Spinal cord (tissue), 10 donors: ENCODE data around the gene P2RX3. TPM values are rescaled to one million over a fixed set of nuclear protein-coding genes. Genes with fewer than 3 reads are reported as not detected.
A peak's percentile ranks its signal among the peaks of the same experiment; 100 is the strongest.

Experiments used
- DNase-seq, 6 donors: peaks; one replicate each; pipeline versions ENCODE4 v3.0.0 to v3.0.0-alpha.2; 2013 to 2015; ENCODE audit warnings: low spot score in 6 of 6, low read depth in 4 of 6
- H3K27ac ChIP-seq: one replicate; pipeline ENCODE4 v1.5.1; 2013; ENCODE audit warnings: low read depth, low read length, control low read depth
- H3K27me3 ChIP-seq: one replicate; pipeline ENCODE4 v1.6.1; 2013; ENCODE audit warnings: low read length; ENCODE audit not compliant: control insufficient read depth, insufficient read depth
- H3K36me3 ChIP-seq: one replicate; pipeline ENCODE4 v1.6.1; 2013; ENCODE audit warnings: low read length; ENCODE audit not compliant: control insufficient read depth, insufficient read depth
- H3K4me1 ChIP-seq: one replicate; pipeline ENCODE4 v1.6.1; 2013; ENCODE audit warnings: low read length; ENCODE audit not compliant: control insufficient read depth, insufficient read depth
- H3K4me3 ChIP-seq: one replicate; pipeline ENCODE4 v1.5.1; 2013; ENCODE audit warnings: low read depth, low read length, control low read depth
- H3K9me3 ChIP-seq: one replicate; pipeline ENCODE4 v1.6.1; 2013; ENCODE audit warnings: low read length; ENCODE audit not compliant: control insufficient read depth, insufficient read depth
- WGBS: methylation state at CpG from one replicate; pipeline ENCODE4 v1.1.5; 2013; ENCODE audit warnings: missing lambda C conversion rate; ENCODE audit not compliant: insufficient coverage; 5-methylcytosine and 5-hydroxymethylcytosine counted together
- polyA plus RNA-seq, 2 donors: library from polyadenylated mRNA; unstranded; fragments of 120-200 nt; gene quantifications; one replicate each; pipeline ENCODE4 v1.2.1, GENCODE V29; 2013; ENCODE audit not compliant: insufficient read length in 2 of 2
- total RNA-seq, 2 donors: library from RNA; depleted of rRNA in 1 of 2; stranded (reverse); fragments of 120-200 nt in 1 of 2; fragments of >200 nt in 1 of 2; gene quantifications; one replicate each; pipeline versions ENCODE4 v1.2.3 to v1.2.4, GENCODE V29; 2013 to 2014
- donor health status: healthy.

Gene P2RX3
- total and polyA plus RNA-seq, 4 donors, result 0.50 to 11.4 (median 2.8) TPM

DNA sequence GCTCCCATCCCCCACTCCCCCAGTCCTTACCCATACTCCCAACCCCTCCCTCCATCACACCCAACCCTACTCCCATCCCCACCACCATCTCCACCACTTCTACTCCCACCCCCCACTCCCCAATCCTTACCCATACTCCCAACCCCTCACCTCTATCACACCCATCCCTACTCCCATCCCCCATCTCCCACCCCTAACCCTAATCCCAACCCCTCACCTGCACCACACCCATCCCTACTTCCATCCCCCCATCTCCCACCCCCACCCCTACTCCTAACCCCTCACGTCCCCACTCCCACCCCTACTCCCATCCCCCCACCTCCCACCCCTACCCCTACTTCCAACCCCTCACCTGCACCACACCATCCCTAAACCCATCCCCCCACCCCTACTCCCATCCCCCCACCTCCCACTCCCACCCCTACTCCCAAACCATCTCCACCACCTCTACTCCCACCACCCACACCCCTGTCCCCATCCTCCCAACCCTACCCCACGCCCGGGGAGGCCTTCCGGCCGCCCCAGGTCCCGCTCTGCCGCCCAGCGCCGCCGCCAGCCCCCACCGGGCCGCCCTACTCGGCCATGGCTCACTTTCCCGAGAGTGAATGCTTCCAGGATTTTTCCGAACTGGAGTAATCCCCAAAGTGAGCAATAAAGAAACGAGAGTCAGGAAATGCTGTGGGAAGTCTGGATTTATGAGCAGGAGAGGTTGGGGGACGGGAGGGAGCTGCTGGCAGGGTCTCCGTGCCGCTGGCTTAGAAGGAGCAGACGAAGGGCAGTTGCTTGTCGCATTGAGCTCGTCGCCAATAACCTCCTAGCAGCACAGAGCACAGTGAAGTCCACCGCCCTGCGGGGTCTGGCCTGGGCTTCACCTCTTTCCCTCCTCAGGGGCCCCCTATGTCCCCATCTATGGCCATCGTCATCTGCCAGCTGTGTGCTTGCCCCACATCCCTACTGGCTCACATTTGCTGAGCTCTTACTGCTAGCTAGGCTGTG, 38.2 kb downstream of the P2RX3 start:
- Histone ChIP-seq H3K36me3 (no peaks in the 10 kb centered on the region), H3K27ac (no peak overlapping the region), H3K4me1 (peaks cover 4% of the 10 kb centered on the region), H3K27me3 (peaks cover 3% of the 10 kb centered on the region), H3K4me3 (no peak overlapping the region), H3K9me3 (no peaks in the 10 kb centered on the region)
- 53% methylated on average over 20 of the region's 26 CpGs for WGBS
- peak in 1 of 6 donors; percentile 29 for DNase-seq

DNA sequence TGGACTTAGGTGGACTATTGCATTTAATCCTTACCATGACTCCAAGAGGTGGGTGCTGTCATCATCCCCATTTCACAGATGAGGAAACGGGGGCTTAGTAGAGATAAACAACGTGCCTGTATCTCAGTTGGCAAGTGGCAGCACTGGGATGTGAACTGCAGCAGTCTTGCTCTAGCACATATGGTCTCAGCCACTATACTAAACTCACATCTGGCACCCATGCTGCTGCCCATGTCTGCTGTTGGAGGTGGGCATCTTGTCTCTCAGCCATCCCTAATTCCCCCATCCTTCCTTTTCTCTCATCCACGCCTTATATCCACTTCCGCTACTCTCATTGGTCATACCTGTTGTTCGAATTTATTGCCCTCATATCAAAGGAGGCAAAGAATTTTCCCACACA, 39.0 kb downstream of the P2RX3 start:
- Histone ChIP-seq H3K27me3 (peaks cover 3% of the 10 kb centered on the region), H3K36me3 (no peaks in the 10 kb centered on the region)
- WGBS, result 61% methylated on average over 5 of the region's 5 CpGs

DNA sequence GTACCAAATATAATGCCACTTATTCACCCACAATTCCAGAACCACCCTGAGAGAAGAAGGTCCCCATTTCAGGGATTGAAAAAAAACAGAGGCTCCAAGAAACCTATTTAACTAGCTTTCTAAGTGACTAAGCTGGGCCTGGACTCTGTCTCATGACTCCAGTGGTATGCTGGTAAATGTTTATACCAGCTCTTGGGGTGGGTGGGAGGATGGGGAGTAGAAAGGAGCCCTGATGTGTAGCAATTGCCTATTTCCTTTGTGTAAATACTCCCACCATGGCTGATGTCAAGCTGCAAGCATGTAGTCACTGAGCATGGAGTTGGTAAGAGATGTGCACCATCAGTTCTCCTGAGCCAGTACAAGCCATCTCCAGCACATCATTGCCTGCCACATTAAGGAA, 40.0 kb downstream of the P2RX3 start:
- DNase-seq, result no peak
- Histone ChIP-seq H3K36me3 (no peaks in the 10 kb centered on the region), H3K4me3 (no peak overlapping the region), H3K4me1 (peaks cover 4% of the 10 kb centered on the region), H3K27ac (no peak overlapping the region), H3K9me3 (no peaks in the 10 kb centered on the region), H3K27me3 (peaks cover 3% of the 10 kb centered on the region)

More for the DNA sequence above, 39.0 kb downstream of the P2RX3 start:
- no peak overlapping the region for H3K4me3 ChIP-seq
- no peak overlapping the region for H3K27ac ChIP-seq
- DNase-seq, result peak in 1 of 6 donors; percentile 6
- peaks cover 4% of the 10 kb centered on the region for H3K4me1 ChIP-seq
- H3K9me3 ChIP-seq, result no peaks in the 10 kb centered on the region

DNA sequence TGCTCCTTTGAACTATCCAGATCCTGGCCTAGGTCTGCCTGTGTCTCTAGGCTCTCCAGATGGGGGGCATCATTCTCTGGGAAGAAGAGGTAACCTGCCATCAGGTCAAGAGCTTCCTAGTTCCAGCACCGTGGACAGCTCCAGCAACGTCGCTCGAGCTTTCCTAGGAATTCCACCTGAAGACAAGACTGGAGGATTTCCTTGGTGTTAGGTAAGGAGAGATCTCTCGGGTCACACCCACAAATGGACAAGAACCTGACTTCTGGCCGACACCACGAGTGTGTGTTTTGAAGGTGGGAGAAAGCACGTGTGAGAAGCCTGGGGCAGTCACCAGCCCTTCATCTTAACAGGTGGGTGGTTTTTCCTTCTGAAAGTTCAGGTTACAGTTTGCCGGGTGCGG, 41.6 kb downstream of the P2RX3 start:
- DNase-seq, result no peak
- H3K27me3 ChIP-seq, result peaks cover 3% of the 10 kb centered on the region
- peaks cover 4% of the 10 kb centered on the region for H3K4me1 ChIP-seq
- no peaks in the 10 kb centered on the region for H3K36me3 ChIP-seq
- H3K27ac ChIP-seq, result no peak overlapping the region
- WGBS, result 51% methylated on average over 3 of the region's 10 CpGs
- no peak overlapping the region for H3K4me3 ChIP-seq
- H3K9me3 ChIP-seq, result no peaks in the 10 kb centered on the region

DNA sequence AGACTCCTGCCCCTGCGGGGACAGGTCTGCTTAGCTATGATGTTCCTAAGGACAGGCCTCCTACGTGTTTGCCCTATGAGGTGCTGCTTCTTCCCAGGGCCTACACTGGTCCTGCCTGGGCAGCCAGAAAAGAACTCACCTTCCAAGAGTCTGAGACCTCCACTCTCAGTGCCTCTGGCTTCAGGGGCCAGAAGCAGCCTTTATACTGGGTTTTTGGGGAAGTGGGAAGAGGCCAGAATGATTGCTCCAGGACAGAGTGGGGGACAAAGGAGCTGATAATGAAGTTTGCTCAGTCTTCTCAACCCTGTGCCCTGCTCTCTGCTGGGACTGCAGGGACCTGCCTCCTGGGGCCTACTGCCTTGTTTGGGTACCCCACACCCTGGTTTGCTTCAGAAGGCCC, 42.8 kb downstream of the P2RX3 start, which contains the start of gene PRG3:
TSS of gene PRG3 (minus strand) at position 176 of the 400 bp plus-strand sequence. CDS start 442 bp downstream, outside the sequence.
- 77% methylated on average over 2 of the region's 2 CpGs for WGBS
- no peaks in the 10 kb centered on the region for H3K9me3 ChIP-seq
- DNase-seq, result no peak
- H3K36me3 ChIP-seq, result no peaks in the 10 kb centered on the region
- no peak within 1 kb of the TSS for H3K4me3 ChIP-seq
- H3K27me3 ChIP-seq, result peaks cover 3% of the 10 kb centered on the region
- peaks cover 4% of the 10 kb centered on the region for H3K4me1 ChIP-seq
- no peak within 1 kb of the TSS for H3K27ac ChIP-seq

DNA sequence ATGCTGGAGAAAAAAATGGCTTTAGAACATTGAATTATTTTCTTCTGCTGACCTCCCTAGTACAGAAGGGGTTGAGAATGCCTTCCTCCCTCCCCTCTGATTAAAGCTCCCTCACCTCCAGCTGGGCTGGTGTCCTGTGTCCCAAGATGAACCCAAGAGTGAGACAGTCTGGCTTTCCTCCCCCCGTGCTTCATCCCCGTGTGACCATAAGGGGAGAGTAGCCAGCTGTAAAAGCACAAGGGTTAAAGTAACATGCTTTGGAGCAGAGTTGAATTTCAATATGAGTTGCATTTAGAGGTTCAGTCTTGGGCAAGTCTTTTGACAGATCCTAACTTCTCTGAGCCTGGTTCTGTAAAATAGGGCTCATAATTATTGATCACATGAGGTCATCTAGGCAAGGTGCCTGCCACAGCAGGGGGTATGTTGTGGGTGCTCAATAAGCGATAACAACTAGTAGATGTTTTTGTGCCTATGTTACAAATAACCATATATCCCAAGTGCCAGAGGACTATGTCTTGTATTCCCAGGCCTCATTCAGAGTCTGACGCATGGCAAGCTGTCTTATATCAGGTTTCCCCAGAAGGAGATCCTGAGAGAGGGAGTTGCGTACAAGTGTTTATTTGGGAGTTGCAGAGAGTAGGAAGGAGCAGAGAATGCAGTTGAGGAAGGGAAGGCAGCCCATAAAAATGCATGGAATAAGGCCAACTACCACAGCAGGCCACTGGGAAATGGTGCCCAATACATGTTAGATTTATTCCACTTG, 48.2 kb downstream of the P2RX3 start:
- Histone ChIP-seq H3K27ac (no peak overlapping the region), H3K9me3 (no peaks in the 10 kb centered on the region), H3K4me3 (no peak overlapping the region), H3K36me3 (no peaks in the 10 kb centered on the region), H3K27me3 (no peaks in the 10 kb centered on the region), H3K4me1 (peaks cover 6% of the 10 kb centered on the region)
- WGBS, result 67% methylated on average over 3 of the region's 5 CpGs
- DNase-seq, result peak in 1 of 6 donors; percentile 3

DNA sequence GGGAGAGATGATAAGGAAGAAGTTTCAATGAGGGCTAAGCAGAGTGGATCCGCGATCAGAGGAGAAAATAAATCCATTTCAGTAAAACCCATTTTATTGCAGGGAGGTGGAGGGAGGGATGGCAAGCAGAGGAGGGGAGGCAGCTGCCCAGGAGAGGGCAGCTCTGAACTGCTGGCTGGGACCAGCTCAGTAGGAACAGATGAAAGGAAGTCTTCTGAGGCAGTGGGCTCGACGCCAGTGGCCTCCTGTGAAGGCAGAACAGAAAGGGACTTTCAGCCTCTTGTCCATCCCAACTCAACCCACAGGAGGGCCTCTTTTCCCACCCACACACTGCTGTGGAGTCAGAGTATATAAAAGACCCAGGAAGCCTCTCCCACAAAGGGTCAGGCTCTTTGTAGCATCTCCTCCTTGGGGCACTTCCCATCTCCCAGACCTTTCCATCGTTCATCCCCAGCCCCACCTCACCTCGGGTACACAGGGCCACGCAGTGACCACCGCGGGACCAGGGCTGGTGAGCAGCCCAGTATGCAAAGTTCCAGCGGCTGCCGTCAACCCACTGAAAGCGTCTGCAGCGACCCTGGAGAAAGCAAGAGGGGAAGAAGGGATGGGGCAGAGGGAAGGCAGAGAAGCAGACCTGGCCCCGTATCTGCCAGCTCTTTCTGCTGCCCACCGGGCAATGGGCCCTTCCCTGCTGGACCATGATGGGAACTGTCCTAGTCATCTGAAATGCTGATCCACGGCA, 49.3 kb downstream of the P2RX3 start:
- H3K4me1 ChIP-seq, result peaks cover 6% of the 10 kb centered on the region
- no peaks in the 10 kb centered on the region for H3K9me3 ChIP-seq
- H3K27me3 ChIP-seq, result no peaks in the 10 kb centered on the region
- H3K36me3 ChIP-seq, result no peaks in the 10 kb centered on the region
- 61% methylated on average over 12 of the region's 16 CpGs for WGBS
- H3K27ac ChIP-seq, result no peak overlapping the region
- DNase-seq, result peak in 1 of 6 donors; percentile 54
- H3K4me3 ChIP-seq, result no peak overlapping the region

DNA sequence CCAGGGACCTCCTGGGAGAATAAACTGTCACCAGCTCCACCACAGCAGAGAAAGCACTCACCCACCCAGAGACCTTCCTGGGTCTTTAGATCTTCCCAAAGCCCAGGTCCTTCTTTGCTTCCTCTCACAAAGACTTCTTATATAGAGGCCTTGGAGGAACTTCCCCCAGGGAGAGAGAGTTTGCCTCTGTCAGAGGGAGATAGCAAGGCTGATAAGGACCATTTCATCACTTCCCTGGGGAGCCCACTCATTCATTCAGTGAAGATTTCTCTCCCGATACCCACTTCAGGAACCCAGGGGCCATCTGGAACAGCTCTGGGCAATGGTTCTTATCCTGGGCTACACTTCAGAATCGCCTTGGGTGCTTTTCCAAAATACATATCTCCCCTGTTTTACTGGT, 52.4 kb downstream of the P2RX3 start, which contains the start of gene PRG2:
TSS of gene PRG2 (minus strand) at position 116 of the 400 bp plus-strand sequence. CDS start 706 bp downstream, outside the sequence.
- WGBS, result 75% methylated on average over 2 of the region's 2 CpGs

DNA sequence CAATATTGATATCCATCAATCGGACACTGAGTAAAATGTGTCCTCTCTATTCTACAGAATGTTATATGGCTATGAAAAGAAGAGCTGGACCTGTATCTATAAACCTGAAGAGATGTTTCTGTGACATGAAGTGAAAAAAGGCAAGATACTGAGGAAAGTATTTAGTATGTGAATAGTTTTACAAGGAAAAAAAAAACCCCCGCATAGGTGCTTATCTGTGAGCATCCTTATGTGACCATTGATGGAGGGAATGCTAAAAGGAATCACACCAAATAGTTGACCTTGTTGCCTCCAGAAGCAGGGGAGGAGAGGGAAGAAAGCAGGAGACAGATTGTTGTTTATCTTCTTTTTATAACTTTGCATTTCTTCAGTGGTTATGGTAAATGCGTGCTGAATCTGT, 53.0 kb downstream of the P2RX3 start:
- Histone ChIP-seq H3K4me1 (peaks cover 6% of the 10 kb centered on the region), H3K4me3 (no peak overlapping the region), H3K9me3 (no peaks in the 10 kb centered on the region), H3K27me3 (no peaks in the 10 kb centered on the region), H3K27ac (no peak overlapping the region), H3K36me3 (no peaks in the 10 kb centered on the region)
- no peak for DNase-seq
- WGBS, result 100% methylated on average over 1 of the region's 3 CpGs

More for the DNA sequence above, 52.4 kb downstream of the P2RX3 start, which contains the start of gene PRG2:
- DNase-seq, result no peak
- no peak within 1 kb of the TSS for H3K4me3 ChIP-seq
- H3K27ac ChIP-seq, result no peak within 1 kb of the TSS
- H3K27me3 ChIP-seq, result no peaks in the 10 kb centered on the region
- H3K36me3 ChIP-seq, result no peaks in the 10 kb centered on the region
- H3K4me1 ChIP-seq, result peaks cover 6% of the 10 kb centered on the region
- H3K9me3 ChIP-seq, result no peaks in the 10 kb centered on the region
